RPMI8226 (cell line): ENCODE measurements around the gene ZSCAN10.

Source experiments
- DNase-seq: peaks from one replicate; pipeline ENCODE4 v3.0.0-alpha.2; 2015

ZSCAN10 gene

DNA sequence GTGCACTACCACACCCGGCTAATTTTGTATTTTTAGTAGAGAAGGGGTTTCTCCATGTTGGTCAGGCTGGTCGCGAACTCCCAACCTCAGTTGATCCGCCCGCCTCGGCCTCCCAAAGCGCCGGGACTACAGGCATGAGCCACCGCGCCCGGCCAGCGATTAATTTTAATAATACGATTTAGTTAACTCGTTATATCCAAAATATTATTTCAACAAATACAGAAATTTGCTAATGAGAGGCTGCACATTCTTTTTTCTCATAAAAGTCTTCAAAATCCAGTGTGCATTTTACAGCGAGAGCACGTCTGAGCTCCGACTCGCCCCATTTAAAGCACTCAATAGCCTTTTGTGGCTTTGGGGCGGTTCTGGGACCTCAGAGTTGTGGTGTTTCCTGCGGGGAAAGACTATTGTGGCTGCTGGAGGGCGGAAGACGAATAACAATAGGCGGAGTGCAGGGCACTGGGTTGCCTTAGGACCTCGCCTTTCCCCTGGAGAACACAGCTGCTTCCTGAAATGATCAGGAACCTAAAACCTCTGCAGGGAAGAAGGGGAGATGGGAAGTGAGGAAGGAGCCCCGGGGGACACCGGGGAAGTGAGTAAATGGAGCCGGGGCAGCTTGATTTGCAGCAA is 2.9 kb upstream of the ZSCAN10 start:
- no peak for DNase-seq

DNA sequence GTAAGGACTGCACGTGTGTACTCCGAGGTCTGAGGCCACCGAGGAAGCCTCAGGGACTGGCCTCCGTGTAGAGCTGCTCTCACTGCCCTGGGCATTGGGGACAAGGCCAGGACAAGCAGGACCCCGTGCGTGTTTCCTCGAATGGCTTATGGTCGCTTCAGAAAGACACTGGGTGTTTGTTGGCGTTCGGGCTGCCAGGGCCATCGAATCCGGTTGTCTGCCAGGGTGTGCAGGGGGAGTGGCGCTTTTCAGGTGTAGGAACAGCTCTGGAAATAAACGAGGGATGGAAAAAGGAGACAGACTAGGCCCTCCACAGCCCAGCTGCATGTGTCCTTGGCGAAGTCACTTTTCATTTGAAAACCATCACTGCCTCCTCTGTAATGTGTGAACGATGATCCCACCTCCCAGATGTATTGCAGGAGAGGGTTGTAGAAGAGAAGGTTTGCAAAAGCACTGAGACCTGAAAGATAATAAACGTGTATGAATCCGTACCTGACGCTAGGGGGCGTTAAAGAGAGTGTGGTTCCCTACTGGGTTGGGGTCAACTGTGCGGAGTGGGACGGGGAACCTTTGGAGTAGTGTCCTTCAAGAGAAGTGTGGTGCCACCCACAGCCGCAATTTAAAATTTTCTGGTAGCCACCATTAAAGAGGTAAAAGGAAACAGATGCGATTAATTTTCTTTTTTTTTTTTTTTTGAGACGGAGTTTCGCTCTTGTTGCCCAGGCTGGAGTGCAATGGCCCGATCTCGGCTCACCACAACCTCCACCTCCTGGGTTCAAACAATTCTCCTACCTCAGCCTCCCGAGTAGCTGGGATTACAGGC is 2.1 kb upstream of the ZSCAN10 start:
- peak; percentile 80 for DNase-seq

DNA sequence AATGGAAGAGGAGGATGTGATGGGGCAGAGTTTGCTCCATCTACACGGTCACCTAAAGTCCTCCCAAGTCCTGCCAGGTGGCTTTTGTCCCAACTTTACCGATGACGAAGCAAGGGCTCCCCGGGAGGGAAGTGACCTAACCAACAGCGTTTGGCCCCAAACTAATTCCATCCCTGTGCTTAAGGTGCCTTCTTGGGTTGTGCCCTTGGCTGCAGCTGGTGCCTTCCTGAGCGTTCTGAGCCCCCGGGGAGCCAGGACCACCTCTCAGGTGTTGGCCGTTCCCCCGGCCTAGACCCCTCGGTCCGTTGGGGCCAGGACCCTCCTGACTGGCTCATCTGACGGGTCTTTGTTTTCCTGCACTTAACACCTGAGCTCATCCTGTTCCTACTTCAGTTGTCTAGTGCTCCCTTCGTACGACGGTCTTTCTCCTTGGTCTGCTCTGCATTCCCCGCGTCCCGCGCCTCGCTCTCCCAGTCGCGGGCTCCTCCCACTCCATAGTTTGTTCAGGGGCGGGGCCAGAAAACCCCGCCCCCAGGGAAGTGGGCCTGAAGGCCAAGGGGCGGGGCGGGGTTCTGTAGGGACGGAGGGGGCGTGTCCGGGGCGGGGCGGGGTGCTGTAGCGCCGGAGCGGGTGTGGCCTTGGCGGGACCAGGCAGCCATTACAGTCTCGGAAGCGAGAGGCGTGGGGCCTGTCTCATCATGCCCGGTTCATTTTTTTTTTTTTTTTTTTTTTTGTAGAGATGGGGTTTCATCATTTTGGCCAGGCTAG is 822 bp upstream of the ZSCAN10 start:
- peak; percentile 95 for DNase-seq

DNA sequence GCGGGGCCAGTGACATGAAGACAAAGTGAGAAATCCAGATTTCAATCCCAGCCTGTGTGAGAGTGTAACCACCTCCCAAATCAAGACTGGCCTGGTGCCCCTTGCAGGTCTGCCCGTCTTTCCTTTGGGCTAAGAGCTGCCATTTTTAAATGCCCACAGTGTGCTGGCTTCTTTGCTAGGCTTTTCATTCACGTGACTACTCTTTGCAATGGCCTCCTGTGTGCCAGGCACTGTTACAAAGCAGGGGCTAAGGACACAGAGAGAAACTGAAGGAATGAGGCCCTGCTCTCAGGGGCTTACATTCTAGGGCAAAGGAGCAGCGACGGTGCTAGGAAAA is 269 bp upstream of the ZSCAN10 start:
- no peak for DNase-seq

DNA sequence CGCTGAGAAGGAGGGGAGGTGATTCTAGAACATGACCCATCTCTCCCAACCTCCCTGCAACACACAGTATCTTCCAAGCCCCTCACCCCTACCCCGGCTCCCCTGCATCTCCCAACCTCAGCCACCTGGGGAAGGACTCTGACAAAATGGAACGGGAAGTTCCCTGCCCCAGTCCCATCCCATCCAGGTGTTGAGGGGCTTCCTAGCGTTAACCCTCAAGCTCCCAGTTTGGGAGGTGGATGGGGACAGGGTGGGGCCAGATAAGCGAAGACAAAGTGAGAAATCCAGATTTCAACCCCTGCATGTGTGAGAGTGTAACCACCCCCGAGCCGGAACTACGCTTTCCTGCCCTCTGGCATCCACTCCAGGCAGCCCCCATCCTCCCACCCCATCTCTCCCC is 1.8 kb downstream of the ZSCAN10 start:
- DNase-seq, result no peak

DNA sequence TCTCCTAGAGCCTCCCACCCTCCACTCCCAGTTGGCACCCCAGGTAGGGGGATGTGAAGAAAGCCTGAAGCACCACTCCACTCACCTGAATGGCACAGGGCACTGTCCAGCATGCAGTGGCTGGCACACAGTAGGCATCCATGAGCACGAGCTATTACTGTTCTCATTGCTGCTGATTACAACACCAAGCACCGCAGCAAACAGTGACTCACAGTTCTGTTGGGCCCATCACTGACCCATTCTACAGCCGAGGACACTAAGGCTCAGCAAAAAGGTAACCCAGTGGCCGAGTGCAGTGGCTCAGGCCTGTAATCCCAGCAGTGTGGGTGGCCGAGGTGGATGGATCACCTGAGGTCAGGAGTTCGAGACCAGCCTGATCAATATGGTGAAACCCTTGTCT is 2.7 kb downstream of the ZSCAN10 start:
- no peak for DNase-seq

DNA sequence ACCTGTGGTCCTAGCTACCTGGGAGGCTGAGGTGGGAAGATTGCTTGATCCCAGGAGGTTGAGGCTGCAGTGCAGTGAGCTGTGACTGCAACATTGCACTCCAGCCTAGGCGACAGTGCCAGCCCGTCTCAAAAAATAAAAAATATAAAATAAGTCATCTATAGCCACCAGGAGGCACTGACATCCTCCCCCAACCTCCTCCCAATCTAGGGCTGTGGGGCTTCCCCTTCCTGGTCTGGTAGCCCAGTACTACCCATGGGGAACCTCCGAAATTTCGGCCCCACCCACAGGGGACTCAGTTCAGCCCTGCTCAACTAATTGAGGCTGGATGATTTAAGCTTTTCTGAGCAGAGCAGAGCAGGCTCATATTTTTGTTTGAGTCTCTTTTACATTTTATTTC is 3.2 kb downstream of the ZSCAN10 start:
- DNase-seq, result peak; percentile 77

DNA sequence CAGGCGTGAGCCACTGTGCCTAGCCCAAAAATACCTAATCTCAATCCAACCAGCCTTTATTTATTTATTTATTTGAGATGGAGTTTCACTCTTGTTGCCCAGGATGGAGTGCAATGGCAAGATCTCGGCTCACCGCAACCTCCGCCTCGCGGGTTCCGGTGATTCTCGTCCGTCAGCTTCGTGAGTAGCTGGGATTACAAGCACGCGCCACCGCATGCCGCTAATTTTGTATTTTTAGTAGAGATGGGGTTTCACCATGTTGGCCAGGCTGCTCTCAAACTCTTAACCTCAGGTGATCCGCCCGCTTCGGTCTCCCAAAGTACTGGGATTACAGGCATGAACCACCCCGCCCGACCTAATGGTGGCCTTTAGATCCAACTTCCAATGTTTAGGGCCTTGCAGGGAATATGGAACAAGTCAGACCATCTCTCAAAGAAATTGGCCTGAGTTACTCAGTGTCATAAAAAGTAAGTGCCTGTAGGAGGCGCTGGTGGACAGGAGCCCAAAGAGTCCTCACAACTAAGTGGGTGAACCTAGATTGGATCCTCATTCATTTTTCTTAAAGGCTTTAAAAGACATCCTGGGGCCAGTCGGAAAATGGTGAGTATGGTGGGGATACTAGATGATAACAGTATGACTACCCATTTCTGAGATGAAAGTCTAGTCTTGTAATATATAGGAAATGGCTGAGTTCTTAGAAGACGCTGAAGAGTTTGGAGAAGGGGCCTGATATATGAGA is 4.6 kb downstream of the ZSCAN10 start:
- DNase-seq, result peak; percentile 76

DNA sequence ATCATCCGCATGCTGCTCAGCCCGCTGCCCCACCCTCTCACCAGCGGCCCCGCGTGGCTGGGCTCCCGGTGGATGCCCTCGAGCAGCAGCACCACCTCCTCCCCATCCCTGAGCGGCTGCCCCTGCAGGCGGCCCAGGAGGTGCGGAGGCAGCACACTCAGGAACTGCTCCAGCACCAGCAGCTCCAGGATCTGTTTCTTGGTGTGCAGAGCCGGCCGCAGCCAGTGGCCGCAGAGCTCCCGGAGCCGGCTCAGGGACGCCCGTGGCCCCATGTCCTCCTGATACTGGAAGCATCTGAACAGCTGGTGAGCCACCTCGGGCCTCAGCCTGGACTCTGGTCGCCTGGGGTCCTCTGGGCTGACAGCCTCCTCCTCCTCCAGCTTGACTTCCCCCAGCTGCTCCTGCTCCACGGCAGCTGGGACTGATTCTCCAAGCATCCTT is 6.6 kb downstream of the ZSCAN10 start:
- no peak for DNase-seq

DNA sequence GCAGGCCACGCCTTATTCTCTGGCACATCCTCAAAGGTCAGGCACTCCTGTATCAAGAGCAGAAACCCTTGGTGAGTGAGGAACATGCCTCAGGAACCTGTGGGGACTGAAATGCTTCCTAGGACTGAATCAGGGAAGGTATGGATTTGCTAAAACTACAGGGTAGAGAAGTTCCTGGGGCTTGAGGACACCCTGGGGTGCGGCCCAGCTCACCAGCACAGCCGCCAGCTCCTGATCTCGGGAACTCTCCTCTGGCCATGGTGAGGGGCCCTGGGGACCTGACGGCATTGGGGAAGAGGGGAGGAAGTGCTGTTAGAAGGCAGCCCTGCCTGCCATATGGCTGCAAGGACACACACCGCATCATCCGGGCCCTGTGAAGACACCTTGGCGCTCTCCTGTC is 7.5 kb downstream of the ZSCAN10 start:
- no peak for DNase-seq

DNA sequence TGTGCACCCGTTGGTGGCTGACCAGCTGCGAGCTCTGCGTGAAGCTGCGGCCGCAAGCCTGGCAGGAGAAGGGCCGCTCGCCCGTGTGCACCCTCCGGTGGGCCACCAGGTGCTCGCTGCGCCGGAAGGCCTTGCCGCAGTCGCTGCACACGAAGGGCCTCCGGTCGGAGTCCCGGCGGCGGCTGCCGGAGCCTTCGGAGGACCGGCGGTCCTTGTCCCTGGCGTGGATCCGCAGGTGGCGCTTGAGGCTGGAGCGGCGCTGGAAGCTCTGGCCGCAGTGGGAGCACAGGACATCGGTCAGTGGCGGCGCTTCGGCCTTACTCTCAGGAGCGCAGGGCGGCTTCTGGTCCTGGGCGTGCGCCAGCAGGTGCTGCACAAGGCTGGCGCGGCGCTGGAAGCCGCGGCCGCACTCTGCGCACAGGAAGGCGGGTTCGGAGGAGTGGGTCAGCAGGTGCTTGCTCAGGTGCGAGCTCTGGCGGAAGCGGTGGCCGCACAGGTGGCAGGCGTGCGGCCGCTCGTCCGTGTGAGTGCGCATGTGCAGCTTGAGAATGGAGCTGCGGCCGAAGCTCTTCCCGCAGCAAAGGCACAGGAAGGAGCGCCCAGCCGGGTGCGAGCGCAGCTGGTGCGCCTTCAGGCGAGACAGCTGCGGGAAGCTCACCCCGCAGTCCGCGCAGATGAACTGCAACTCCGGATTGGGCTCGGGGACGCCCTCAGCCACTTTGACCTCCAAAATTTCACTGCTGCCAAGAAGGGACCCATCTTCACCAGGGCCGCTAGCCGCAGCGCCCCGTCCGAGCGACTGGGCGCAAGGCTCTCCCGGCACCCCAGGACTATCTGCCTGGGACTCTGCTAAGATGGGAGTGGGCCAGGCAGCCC is 9.1 kb downstream of the ZSCAN10 start:
- DNase-seq, result no peak

DNA sequence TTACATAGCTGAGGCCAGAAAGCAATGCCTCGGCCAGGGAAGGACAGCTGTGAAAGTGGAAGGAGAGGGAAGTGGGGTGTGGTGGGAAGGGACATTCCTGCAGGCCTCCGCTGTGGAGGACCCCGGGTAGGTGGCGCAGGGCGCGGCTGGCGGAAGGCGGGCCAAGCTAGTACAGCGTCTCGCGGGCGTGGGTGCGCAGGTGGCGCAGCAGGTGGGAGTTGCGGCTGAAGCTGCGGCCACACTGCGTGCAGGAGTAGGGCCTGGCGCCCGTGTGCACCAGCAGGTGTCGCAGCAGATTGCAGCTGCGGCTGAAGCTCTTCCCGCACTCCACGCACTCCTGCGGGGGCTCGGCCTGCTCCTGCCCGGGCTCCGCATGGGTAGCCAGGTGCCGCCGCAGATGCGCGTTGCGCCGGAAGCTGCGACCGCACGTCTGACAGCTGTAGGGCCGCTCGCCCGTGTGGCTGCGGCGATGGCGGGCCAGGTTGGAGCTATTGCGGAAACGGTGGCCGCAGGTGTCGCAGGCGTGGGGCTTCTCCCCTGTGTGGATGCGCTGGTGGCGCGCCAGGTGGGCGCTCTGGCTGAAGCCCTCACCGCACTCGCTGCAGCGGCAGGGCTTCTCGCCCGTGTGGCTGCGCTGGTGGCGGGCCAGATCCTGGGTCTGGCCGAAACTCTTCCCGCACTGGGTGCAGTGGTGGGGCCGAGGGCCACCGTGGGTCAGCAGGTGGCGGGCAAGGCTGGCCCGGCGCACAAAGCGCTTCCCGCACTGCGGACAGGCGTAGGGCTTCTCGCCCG is 10.0 kb downstream of the ZSCAN10 start:
- no peak for DNase-seq

DNA sequence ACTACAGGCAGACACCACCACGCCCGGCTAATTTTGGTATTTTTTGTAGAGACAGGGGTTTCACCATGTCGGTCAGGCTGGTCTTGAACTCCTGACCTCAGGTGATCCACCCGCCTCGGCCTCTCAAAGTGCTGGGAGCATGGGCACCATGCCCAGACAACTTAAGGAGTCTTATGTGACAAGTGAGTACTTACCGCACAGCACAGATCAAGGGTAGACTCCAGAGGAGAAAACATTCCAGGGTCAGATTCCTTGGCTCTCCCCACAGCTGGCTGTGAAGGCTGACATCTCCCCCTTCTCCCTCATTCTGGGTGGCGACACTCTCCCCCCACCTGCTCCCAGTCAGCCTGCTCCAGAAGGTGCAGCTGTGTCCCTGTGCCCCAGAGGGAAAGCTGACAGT is 10.6 kb downstream of the ZSCAN10 start:
- DNase-seq, result no peak

DNA sequence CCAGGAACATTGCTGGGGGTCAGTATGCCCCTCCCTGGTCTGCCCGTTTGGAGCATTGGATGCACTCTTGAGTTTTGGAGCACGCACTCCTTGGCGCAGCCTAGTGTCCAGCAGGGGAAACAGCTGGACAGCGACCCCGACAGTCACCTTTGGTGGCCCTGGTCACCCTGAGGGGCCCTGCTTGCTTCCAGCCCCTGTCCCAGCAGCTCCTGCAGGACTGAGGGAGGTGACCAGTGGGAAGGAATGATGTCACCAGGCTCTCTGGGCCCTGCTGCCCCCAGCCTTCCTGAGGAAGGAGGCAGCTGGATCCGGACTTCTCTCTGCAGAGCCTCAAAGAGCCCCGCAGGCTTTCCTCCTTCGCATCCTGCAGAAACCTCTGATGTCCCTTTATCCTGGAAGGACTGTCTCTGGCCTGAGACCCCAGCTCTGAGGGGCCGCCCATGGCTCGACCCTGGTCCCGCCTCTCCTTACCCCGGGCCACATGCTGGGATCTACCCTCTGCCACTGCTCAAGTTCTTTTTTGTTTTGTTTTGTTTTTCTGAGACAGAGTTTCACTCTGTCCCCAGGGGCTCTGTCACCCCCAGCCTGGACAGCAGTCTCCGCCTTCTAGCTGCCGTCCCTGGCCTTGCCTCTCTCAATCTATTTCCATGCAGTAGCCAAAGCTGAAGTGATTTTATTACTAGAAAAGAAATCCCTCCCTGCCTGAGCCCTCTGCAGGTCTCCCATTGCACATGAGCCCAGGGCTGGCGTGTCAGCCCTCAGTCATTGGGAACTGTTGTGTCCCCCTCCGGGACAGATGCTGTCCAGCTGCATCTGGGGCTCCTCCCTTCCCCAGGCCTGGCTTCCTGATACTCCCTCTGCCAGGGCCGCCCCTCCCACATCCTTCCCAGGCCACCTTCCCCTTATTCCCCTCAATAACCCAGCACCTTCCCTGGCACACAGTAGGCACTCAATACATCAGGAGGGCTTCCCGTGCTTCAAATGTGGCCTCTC is 11.6 kb downstream of the ZSCAN10 start:
- no peak for DNase-seq

DNA sequence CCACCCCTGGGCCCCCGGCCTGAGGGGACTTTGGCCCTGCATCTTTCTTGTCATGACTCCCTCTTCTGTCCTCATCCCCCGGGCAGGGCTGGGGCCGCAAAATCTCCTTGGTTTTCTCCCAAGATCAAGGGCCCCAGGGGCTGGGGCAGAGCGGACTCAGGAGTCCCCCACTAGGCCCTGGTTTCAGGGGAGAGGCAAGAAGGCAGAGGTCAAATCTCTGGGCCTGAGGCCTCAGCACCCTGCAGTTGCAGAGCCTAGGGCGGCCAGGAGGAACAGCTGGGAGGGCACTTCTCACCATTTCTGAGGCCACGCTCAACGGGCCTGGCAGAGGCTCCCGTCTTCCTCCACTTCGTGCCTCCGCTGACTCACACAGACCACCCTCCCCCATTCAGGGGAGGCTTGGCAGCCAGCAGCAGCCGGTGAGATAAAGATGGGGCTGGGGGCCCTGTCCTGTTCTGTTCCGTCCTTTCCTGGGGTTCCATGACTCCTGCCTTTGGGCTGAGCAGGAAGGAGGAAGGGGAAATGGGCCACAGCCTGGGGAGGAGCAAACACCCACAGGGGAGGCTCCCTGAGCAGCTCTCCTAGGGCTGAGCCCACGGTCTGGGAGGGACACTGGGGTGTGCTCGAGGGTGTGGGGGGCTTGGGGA is 12.4 kb downstream of the ZSCAN10 start:
- no peak for DNase-seq

DNA sequence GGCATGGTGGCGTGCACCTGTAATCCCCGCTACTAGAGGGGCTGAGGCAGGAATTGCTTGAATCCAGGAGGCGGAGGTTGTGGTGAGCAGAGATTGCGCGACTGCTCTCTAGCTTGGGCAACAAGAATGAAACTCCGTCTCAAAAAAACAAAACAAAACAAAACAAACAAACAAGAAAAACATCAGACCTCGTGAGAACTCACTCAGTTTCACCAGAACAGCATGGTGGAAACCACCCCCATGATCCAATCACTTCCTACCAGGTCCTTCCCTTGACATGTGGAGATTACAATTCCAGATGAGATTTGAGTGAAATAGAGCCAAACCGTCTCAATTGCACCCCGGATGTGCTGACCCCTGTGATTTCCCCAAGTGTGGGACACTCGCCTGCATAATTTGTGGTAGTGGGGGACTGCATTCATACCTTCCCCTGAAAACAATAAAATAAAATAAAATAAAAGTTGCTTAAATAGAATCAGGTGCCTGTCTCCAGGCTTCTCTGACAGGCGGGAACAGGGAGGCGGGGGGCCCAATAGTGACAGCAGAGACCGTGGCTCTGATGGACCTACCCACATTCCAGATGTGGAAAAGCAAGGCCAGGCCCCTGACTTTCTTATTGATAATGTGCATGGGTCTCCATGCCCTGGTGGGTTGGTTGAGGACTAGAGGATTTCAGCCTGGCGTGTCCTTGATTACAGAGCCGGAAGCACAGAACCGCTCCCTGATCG is 13.1 kb downstream of the ZSCAN10 start:
- no peak for DNase-seq

DNA sequence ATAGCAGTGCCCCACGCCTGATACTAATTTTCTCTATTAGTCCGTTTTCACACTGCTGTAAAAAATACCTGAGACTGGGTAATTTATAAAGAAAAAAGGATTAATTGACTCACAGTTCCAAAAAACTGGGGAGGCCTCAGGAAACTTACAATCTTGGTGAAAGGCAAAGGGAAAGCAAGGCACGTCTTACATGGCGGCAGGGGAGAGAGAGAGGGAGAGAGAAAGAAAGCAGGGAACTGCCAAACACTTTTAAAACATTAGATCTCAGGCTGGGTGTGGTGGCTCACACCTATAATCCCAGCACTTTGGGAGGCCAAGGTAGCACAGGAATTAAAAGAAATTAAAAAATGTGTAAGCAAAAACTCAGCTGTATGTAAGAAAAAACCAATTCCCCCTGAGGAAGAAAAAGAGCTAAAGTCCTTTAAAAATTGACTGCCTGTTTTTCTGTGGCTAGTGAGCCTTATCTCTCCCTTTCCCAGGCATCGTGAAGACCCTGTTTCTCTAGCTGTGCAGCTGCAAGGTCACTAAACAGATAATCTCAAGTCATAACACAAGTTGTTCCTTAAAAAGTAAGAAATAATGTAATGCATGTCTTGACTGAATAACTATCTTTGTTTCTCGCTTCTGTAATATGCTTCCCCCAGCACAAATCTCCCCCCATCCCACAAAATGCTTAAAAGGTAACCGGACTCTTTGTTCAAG is 14.0 kb downstream of the ZSCAN10 start:
- DNase-seq, result no peak

DNA sequence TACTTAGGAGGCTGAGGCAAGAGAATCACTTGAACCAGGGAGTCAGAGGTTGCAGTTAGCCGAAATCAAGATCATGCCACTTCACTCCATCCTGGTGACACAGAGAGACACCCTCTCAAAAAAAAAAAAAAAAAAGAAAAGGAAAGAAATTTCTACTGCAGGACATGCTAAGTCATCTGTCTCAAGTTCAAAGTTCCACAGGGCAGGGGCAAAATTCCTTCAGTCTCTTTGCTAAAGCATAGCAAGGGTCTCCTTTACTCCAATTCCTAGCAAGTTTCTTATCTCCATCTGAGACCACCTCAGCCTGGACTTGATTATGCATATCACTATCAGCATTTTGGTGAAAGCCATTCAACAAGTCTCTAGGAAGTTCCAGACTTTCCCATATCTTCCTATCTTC is 14.6 kb downstream of the ZSCAN10 start:
- no peak for DNase-seq
